Stimulated activated CD4-positive, alpha-beta T cell treated with anti-CD3 and anti-CD28 coated beads, Interleukin-15, amount 100 ng/mL, for 24 hours (primary cell): ENCODE data around the gene PPFIA2.

Source experiments
- DNase-seq: peaks from one replicate; pipeline ENCODE4 v3.0.0-alpha.2; 2020

PPFIA2 gene

DNA sequence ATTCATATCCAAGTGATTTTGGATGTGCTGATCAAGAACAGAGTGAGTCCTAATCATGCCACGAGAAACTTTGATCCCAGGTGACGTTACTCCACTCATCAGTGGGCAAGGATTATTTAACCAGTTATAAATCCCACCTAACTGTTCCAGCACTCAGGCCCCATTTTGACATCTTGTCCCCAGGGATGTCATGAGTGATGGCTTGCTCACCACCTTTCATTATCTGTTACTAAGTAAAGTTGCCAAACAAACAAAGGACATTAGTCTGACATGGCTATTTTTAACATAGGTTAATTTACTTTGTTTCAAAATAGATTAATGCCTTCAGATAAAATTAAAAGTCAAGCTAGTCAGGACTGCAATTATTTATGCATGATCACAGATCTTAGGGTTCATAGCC is 425.3 kb downstream of the PPFIA2 start:
- no peak for DNase-seq

DNA sequence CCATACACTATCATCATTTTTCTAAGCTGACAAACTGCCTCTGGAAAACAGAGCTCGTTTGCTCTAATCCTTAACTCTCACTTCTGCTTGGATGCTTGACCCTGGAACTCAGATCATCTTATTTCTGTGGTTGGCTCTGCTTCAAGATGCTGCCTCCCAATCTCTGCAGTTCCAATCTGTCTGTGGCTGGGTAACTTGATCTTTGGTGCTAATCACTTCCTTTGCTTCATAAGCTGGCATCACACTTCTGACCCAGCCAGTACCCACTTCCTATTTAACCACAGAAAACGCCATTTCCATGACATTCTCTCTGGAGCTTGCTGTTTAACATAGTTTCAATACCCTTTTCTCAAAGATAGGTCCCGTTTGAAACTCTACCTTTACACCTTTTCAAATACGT is 427.1 kb downstream of the PPFIA2 start:
- DNase-seq: no peak

DNA sequence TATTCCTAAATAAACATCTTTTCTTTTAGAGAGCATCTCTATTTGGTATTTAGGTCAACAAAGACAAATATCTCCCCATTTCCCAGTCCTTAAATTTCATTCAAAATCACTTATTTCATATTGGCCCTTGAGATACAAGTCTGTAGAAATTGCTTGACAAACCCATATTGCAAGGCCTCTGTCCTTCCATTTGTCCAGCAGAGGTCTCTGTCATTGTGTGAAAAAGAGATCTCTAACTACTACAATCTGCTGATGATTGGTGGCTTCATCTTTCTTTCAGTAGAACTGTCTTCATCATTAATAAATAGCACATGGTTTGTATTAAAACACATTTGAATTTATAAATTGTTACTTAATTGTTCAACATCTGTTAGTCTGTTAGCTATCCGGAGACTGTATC is 428.7 kb downstream of the PPFIA2 start:
- no peak for DNase-seq

DNA sequence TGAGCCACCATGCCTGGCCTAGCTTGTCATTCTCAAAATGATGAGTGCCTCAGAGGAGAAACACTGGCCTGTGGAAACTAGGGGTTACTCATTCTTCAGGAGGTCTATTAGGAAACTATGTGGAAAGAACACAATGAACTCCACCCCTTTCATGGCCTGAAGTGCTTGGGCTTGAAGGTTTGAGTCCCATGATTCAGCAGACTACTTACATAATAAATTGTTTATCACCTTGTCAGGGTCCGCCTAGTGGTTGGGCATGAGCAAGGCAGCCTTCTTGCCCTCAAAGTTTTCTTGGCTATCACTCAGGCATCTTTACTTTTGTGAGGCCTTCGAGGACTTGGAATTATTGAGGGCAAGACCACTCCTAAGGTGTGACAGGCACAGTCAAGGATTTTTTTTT is 430.1 kb downstream of the PPFIA2 start:
- no peak for DNase-seq

DNA sequence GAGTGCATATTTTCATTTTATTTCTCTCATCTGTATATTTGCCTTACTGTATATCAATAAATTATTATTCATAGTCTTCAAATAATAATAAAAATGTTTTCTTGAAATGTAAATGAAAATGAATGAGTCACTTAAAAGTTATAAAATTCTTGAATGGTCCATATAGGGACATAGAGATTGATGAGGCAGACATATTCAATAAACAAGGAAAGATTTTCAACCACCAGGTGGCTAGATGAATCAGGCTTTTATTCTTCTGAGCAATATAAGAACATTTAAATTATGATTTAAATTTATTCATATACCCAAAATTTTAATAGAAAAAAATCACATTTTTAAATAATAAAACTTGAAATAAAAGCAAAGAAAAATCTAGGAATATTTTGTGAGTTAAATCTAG is 431.7 kb downstream of the PPFIA2 start:
- DNase-seq: no peak

DNA sequence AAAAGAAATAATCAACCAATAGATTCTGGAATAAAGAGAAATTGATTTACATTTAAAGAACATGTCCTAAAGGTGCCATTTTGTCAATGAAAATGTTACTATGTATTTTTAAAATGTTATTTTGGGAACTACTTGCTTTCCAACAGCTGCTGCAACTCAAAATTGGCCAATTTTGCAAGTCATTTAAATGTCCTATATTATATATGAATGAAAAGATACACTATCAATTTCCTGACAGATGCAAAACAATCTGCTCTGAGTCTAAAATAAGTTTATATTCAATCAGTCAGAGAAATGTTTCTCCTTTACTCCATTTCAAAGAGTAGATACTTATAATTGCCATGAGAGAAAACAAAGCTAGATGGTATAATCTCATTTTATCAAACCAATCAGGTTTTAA is 434.1 kb downstream of the PPFIA2 start:
- DNase-seq: no peak

DNA sequence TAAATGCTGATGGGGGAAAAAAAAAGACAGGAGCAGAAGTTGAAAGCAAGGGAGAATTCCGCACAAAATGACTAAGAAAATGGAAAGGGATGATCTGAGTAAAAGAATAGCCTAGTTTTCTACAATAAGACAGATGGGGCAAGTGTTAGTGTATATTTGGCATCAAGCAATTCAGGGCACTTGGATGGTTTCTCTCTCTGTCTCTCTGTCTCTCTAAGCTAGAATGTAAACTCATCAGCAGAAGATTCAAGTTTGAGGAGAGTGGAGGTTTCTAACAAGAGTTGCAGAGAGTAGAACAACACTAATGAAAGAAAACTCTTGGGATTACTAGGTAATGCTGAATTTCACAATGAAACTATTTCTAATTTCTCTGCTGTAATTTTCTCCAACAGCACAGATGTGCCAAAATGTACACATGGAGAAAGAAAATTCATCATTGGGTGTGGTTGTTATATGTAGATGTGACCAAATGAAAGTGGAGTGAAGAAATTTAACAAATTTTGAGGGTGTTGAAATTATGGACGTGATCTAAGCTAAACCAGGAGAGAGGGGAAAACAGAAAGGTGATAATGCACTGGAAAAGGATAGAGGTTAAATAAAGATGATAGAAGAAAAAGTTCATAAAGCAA is 444.1 kb downstream of the PPFIA2 start:
- DNase-seq: no peak

DNA sequence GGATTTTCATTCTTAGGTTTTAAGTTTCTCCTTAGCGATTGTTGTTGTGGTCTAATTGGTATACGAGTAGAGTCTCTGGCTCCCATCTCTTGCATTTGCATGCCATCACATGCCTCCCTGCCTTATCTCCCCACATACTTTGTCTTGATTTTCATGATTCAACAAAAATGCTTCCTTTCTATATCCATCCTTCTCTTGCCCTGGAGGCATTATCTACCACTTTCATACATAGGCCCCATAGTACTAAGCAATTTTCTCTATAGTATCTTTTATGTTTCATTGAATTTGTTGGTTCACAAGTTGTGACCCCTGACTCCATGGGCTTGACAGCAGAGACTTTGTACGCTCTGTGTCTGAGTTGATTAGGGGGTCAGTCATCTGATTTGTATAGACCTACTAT is 455.2 kb downstream of the PPFIA2 start:
- no peak for DNase-seq

DNA sequence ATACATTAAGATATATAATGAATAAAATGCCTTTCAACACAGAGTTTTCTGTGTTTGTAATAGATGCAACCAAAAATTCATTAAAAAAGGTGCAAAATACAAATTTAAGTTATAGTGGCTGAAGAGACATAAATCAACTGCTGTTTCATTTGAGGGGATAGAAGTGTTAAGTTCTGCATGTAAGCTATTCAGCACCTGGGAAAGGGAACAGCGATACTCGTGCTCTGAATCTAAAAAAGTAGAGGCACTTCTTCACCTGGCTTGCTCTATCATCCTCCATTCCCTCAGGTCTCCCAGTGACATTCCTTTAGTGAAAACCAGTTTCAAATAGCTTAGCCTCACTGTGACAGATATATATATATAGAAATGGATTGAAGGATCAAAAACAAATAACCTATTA is 458.7 kb downstream of the PPFIA2 start:
- no peak for DNase-seq

DNA sequence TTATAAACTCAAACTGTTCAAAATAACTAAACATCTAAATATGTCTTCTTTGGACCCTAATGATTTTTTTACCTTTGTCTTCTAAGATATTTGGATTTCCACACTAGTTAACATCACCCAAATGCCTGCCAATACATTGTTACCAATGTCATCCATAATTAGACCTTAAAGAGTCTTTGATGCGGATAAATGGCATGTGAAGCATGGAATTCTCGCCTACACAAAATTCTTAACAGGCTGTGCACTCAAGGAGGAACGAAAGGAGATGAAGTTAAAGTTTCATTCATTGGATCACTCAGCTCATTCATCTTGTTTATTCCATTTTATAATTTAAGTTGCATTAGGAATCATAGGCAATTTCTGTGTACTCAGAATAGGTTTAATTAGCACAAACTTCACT is 461.5 kb downstream of the PPFIA2 start:
- no peak for DNase-seq

DNA sequence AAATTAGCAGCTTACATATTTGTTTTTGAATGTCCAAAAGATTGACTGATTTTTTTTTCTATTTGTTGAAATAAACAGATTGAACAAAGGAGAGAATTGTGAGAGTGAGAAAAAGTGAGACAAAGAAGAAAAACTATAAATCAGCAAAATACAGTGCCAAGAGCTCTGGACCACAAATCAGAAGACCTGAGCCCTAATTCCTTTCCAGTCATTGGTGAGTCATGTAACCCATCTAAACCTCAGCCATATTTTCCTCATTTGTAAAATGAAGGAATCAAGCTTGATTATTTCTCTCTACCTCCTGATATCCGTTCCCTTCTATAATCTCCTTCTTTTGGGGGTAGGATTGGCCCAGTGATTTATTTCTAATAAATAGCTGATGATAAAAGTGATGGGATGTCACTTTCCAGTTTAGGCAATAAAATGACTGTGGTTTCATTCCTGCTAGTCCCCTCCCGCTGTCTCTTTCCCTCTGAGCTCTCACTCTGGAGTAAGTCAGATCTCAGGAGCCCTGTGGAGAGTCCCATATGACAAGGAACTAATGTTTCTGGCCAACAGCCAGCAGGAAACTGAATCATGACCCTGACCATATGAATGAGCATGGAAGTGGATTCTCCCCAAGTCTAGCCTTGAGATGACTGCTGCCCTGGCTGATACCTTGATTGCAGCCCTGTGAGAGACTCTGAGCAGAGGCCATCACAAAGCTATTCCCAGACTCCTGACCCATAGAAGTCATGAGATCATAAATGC is 462.4 kb downstream of the PPFIA2 start:
- DNase-seq: no peak

DNA sequence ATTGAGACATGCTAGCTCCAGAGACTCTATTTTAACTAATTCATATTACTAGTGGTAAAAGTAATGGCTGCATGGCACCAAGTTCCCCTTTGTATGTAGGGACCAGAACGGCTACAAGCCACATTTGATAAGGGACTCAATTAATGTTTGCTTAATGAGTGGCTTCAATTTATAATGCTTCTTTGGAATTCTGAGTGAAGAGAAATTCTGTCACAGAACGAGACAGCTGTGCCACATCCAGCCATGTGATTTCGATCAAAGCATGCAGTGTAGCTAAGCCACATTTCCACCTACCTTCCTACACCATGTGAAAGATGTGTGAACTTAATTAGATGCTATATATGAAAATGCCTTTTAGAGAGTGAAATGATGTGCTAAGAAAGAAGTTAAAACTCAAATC is 463.9 kb downstream of the PPFIA2 start:
- no peak for DNase-seq

DNA sequence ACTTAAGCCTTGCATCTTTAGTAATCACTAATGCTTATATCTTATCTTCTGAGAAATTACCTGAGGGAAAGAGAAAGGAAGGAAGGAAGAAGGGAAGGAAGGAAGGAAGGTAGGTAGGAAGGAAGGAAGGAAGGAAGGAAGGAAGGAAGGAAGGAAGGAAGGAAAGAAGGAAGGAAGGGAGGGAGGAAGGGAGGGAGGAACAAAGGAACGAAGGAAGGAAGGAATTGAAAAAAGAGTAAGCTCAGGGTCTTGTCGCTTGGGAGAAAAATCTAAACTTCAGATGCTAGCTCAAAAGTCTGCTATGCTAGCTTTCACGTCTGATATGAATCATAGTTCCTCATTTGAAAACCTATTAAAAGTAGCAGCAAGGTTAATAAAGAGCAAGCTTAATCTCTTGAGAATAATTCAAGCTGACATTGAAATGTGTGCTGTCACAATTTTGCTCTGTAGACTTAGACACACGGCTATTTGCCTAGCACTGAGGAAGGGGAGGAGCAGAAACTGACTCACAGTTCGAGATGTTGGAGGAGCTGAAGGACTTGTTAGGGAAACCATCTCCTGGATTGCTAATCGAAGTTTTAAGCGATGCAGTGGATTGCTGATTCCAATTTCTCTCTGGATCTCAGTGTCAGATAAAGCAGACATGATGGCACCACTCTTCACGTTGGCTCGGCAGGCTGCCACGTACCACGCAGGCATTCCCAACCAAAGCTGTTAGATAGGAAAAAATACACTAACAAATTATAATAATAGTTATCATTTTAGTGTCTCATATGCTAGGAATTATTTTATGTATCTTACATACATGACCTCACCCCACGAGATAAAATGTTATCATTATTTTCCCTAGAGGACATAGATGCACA is 464.6 kb downstream of the PPFIA2 start:
- no peak for DNase-seq

DNA sequence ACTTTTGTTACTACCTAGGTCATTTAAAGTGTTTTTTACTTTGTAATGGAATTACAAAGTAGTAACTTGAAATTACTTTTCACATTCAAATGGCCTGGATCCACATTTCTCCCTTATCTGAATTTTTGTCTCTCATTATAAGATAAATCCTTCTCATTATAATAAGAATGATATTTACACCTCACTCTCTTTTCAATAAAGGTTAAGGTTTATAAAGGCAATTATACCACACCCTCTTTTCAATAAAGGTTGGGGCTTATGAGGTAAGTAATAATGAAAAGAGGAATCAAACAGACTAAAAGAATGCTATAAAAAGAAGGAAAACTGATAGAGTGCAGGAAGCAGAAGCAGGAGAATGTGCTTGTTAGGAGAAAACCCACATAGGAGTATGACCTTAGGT is 470.5 kb downstream of the PPFIA2 start:
- no peak for DNase-seq

DNA sequence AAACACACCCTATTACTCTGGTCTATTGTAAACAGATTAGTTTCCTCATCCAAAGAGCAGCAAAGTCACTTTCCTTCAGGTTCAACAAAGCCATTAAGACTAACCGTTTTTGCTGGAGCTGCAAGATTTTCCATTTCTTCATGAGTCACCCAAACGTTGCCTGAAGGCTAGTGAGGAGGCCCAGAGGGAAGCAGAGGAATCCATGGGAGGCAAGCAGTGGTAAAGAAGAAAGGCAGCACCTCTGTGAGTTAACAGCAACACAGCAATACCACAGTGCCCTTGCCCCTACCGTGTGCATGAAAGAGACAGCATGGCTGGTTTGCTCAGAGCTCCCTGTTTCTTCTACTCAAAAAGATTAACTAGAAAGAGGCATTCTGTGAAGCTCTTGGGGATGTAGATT is 475.0 kb downstream of the PPFIA2 start:
- no peak for DNase-seq

DNA sequence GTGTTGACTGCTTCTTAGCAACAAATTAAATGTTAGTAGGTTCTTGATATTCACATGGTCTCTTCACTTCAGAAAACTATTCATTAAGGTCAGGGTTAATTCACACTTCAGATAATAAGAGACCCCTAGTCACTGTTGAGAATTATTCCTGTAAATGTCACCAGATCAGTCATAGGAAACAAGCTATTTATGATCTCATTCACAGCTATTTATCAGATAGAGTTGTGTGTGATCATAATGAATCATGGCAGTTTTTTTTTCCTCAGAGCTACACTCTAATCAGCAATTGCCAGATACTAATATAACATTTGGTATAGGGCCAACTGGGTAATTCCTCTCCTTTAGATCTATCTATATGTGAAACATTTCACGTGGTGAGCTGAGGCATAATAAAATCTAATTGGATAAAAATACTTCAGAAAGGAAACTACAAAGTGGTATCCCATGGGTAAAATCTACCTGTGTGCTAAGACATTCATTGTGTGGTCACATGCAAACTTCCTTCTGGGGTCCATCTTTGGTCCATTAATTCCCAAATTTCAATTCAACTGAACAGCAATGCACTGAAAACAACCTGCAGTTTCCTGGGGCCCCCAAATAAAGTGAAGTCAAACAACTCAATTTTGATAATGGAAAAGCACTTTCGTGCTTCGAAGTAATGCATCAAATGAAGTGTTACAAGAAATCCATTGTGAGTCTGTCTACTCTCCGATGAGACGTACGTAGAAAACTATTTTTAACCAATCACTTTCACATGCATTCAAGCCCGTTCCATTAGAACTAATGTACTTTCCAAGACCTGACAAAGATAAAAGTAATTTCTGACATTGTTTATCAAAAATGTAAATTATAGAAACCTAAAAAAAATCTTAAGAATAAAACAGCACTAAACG is 484.3 kb downstream of the PPFIA2 start:
- no peak for DNase-seq

DNA sequence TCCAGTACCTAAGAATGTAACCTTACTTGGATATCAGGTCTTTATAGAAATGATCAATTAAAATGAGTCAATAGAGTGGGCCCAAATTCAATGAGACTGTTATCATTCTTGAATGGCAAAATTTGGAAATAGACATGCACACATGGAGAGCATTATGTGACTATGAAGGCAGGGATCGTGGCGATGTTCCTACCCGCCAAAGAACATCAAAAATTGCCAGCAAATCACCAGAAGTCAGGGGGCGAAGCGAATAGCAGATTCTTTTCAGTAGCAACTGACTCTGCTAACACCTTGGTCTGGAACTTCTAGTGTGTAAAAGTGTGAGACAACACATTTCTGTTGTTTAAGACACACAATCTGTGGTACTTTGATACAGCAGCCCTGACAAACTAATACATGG is 488.8 kb downstream of the PPFIA2 start:
- no peak for DNase-seq

DNA sequence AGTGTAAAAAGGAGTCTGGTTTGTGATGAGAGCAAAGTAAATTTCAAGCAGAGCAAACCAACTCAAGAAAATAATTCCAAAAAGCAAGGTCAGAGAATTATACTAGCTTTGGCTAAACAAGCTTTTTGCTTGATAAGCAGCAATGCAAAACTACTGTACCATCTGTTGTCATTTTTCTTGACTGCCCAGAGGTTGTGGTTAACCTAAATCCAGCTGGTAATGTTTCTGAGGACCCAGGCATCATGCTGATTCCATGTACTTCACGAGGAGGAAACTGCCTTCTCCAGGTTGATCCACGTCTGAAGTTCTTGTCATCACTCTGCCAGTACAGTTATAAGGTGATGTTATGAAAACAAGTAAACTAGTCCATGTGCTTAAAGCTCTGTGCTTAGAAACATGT is 496.1 kb downstream of the PPFIA2 start:
- DNase-seq: no peak

DNA sequence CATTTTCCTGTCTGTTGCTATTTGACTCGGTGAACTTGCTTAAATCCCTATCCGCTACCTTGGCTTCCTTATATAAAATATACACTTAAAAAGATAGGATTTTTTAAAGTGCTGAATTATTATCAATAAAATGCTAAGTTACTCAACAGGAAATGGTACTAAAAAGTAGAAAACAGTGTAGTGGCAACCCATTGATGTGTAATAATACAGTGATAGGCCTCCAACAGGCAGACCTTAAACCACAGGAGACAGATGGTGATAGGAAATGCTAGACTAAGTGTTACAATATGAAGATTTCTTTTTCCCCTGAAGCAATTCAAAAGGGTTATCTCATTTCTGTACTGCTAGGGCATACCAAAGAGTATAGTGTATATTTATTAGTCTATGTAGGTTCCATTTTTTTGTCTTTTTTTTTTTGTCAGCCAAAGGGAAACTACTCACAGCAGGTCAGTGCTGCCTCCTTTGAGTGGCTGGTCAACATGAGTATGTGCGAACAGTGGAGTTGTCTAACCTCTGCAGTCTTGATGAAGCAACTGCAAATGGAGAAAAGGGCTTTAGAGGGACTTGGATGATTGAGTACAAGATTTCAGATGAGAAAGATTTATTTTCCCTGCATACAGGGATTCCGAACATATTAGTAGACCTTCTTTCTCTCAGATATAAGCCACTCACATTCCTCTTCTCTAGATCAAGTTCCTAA is 497.5 kb downstream of the PPFIA2 start:
- no peak for DNase-seq

DNA sequence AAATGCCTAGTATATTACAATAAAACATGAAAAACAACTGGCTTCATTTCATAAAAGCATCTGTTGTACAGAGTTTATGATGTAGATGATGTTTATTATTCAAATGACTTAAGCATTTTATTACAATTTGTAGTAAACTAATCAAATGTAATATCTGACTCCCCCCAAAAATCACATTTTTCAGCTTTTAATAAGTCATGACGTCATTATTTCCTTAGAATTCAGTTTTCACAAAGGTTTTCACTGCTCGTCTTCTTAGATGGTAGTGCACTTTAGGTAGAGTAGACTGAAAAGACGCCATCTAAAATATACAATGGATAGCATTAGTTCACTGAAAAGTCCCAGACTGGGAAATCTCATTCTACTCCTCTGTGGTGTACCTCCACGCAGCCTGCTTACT is 499.8 kb downstream of the PPFIA2 start:
- no peak for DNase-seq

DNA sequence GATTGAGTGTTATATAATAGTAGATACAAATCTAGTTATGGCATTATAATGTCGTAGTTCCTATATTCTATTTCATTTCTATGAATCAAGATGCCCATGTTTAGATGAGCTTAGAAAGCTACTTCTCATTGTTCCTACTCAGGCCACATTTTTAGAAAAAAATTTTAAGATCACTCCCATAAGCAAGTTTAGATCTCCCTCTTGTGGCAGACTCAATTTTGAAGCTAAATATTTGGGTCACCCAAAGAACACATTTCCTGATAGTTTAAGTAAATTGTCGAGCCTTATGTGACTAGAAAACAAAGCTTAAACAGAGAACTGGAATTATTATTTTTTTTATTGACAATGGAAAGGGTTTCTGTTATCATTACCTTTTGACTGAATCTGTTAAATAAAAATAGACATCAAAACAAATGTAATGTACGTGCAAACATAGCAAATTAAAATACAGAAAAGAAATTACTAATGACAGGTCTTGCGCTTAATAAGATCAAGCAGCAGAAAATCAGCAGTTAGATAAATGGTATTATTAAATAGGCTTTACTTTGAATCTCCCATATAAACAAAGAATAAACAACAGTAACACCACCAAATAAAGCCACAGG is 501.1 kb downstream of the PPFIA2 start:
- no peak for DNase-seq

DNA sequence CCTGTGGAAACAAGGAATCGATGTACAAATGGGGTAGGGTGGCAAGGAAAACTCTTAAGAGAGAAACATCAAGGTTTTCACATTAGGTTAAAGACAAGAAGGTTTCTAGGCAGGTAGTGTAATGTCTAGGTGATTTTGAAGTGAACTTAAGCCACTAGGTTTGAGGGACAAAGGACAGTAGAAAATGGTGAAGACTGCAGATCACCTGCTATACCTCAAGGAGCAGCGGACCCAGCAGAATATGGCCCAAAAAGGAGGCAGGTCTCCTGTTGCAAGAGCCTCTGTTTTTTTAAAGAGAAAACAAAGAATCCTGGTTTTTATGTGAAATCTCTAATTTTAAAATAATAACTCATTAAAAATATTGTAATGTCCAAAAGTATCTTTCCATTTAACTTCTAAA is 503.2 kb downstream of the PPFIA2 start:
- DNase-seq: no peak
